Islet of Langerhans (tissue), 1 donor: ENCODE measurements around the gene HMGN3.

Source experiments
- FAIRE-seq: peaks from one replicate; lab custom pipeline; 2011; peaks lifted over from hg19 to GRCh38; lab: Jason Lieb, UNC

Gene HMGN3

GRCh38 chr6:79184641-79185040, 49.8 kb downstream of the HMGN3 start:
- no peak for FAIRE-seq

GRCh38 chr6:79184086-79184485, 50.4 kb downstream of the HMGN3 start:
- FAIRE-seq = no peak

GRCh38 chr6:79180052-79180451, 54.4 kb downstream of the HMGN3 start:
- no peak for FAIRE-seq

- FAIRE-seq = no peak
Measured at GRCh38 chr6:79173378-79173777, 61.1 kb downstream of the HMGN3 start.

- peak; percentile 87 for FAIRE-seq
Measured at GRCh38 chr6:79170959-79171358, 63.5 kb downstream of the HMGN3 start.

GRCh38 chr6:79170431-79170830, 64.1 kb downstream of the HMGN3 start:
- no peak for FAIRE-seq

- no peak for FAIRE-seq
Measured at GRCh38 chr6:79168695-79168980, 65.8 kb downstream of the HMGN3 start.

- FAIRE-seq = no peak
Measured at GRCh38 chr6:79167931-79168694, 66.4 kb downstream of the HMGN3 start.

GRCh38 chr6:79159846-79160245, 74.6 kb downstream of the HMGN3 start:
- FAIRE-seq = no peak

- FAIRE-seq = peak; percentile 62
Measured at GRCh38 chr6:79158856-79159516, 75.5 kb downstream of the HMGN3 start.

GRCh38 chr6:79157961-79158644, 76.4 kb downstream of the HMGN3 start:
- no peak for FAIRE-seq

GRCh38 chr6:79152269-79152737, 82.2 kb downstream of the HMGN3 start:
- FAIRE-seq = no peak
